Esophagus muscularis mucosa (tissue), 3 donors: ENCODE results near the gene CLEC4M.

ENCODE experiments used
- POLR2A ChIP-seq: fragments of 450-650 bp; IDR thresholded peaks from one replicate; pipeline ENCODE4 v1.6.1; 2017; ENCODE audit warnings: antibody characterized with exemption, moderate library complexity, mild to moderate bottlenecking, low read depth
- TF ChIP-seq, protein P1 (sequence below), 3 experiments: fragments of 200-600 bp in 2 of 3; fragments of 450-650 bp in 1 of 3; sonication (generic) in 2 of 3; IDR thresholded peaks; one replicate each; pipeline ENCODE4 v1.5.1; 2017 to 2019; ENCODE audit warnings: antibody characterized with exemption in 3 of 3, mild to moderate bottlenecking in 2 of 3, moderate library complexity in 1 of 3

DNA sequence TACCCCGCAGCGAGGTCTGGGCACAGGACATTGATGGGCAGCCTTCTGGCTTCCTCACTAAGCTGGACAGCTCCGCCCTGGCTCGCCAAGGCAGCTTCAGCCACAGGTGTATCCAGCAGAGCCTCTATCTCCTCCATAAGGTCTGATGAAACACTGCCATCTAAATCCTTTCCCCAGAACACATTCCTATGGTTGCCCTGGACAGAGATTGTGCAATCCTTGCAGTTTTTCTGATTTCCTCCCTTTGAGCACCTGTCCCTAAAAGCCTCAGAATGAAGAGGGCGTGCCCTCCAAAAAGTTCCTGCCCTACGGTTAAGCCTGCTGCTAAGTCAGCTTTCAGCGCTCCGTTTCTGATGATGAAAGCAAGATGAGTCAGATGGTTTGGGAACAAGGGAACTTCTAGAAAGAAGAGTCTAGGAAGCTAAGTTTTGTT is 21.0 kb downstream of the CLEC4M start:
- TF ChIP-seq, protein P1, sequence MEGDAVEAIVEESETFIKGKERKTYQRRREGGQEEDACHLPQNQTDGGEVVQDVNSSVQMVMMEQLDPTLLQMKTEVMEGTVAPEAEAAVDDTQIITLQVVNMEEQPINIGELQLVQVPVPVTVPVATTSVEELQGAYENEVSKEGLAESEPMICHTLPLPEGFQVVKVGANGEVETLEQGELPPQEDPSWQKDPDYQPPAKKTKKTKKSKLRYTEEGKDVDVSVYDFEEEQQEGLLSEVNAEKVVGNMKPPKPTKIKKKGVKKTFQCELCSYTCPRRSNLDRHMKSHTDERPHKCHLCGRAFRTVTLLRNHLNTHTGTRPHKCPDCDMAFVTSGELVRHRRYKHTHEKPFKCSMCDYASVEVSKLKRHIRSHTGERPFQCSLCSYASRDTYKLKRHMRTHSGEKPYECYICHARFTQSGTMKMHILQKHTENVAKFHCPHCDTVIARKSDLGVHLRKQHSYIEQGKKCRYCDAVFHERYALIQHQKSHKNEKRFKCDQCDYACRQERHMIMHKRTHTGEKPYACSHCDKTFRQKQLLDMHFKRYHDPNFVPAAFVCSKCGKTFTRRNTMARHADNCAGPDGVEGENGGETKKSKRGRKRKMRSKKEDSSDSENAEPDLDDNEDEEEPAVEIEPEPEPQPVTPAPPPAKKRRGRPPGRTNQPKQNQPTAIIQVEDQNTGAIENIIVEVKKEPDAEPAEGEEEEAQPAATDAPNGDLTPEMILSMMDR (IDR thresholded peaks at IDR 0.05): no peak
- no peak for TF ChIP-seq POLR2A
